Adrenal gland (tissue), 5 donors: ENCODE measurements around the gene COL6A2.

ENCODE experiments used
- CTCF ChIP-seq, 6 experiments: fragments of 450-650 bp in 4 of 6; fragments of 200-600 bp in 2 of 6; sonication (generic) in 1 of 6; IDR thresholded peaks; 1 replicate in 5 of 6; 2 replicates in 1 of 6; pipeline versions ENCODE4 v1.5.1 to v1.8.0; 2016 to 2021; ENCODE audit warnings: antibody characterized with exemption in 6 of 6, mild to moderate bottlenecking in 2 of 6, moderate library complexity in 1 of 6
- POLR2A ChIP-seq, 2 donors: fragments of 450-650 bp; IDR thresholded peaks; one replicate each; pipeline ENCODE4 v1.6.1; 2017; ENCODE audit warnings: antibody characterized with exemption in 2 of 2, mild to moderate bottlenecking in 2 of 2, moderate library complexity in 1 of 2
- donor health status: DM: no; HTN: no; CAD: no.

- TF ChIP-seq POLR2A (IDR thresholded peaks at IDR 0.05) (no peak), CTCF (IDR thresholded peaks at IDR 0.05) (no peak)
These were observed 38.0 kb downstream of the COL6A2 start for GRCh38 chr21:46135782-46136395.
